ENCODE measurements around the gene DMD.
"Not testable (repeated sequence)": the region's sequence is repeated elsewhere in the genome, so short reads cannot be mapped to it uniquely, and the experiment has no call there.

The DMD gene

DNA sequence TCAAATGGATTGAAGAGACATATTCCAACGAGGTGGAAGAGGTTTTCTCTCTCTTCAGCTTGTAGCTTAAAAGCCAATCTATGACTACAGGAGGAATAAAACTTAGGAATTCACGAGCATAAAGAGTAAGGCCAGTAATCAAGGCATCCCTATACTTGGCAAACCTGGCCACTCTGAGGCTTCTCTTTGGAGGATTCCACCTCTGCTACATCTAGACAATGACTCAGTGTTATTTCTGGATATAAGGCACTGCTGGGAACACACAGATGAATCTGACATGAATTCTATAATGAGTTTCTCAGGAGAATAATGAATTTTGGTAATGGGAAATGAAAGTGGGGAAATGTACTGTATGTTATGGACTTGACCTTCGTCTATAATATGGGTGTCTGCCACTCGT is 1123.7 kb downstream of the DMD start:
- no peak for DNase-seq (ENCODE audit: low read depth in 3 of 3, low spot score in 1 of 3)

DNA sequence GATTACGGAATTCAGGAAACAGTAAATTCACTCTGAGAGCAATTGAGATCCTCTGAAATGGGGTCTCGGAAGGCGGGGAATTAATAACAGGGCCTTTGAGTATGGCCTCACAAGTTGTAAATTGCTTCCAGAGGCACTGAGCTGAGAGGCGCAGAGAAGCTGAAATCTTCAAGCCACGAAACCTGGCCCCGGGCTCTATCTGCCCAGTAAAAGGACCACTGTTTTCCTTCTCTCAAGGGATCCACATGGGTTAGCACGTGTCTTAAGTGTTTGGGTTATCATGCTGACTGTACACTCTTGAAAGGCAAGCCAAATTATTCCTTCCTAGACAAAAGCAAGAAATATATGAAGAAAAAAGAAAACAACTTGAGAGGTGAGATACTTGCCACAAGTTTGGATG is 1126.6 kb downstream of the DMD start:
- no peak for DNase-seq (ENCODE audit: low read depth in 3 of 3, low spot score in 1 of 3)

DNA sequence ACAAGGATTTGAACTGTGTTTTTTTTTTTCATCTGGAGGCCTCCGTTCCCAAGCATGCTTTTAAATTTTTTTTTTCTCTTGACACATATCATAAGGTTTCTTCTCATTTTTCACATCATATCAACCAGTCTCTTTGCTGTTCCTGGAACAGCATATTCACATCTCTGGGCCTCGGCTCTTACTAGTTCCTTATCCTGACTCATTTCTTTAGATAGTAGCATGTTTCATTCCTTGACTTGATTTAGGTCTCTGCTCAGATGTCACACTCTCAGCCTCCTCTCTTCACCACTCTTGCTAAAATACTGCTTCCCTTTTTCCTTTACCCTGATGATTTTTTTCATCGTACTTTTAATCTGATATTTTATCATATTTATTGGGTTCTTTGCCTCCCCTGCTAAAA is 1163.1 kb downstream of the DMD start:
- no peak for DNase-seq (ENCODE audit: low read depth in 3 of 3, low spot score in 1 of 3)

DNA sequence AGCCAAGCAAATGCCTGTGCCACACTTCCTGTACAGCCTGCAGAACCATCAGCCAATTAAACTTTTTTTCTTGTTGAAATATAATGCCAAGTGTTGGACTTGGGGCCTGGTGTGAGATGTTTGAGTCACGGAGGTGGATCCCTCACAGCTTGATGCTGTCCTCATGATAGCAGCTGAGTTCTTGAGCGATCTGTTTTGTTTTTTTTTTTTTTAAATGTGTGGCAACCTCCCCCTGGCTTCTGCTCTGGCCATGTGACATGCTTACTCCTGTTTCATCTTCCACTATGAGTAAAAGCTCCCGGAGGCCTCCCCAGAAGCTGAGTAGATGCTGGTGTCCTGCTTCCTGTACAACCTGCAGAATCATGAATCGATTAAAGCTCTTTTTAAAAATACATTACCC is 1166.2 kb downstream of the DMD start:
- DNase-seq (ENCODE audit: low read depth in 3 of 3, low spot score in 1 of 3) = no peak

DNA sequence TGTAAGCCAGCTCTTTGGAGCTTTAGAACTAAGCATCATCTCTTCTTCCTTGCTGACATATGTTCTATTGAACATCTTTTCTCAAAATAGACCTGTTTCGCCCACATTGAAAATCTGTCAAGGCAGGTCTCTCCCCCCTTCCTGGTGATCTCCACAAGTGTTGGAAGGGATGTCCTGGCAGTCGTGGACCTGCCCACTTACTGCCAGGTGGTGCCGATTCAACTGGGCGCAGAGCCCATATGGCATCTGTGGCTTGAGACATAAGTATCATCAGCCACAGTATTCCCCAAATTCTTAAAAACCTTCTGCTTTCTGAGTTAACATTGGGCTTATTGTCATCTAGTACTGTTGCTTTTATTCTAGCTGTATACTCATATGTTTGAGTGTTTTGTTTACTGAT is 1170.2 kb downstream of the DMD start:
- no peak for DNase-seq (ENCODE audit: low read depth in 3 of 3, low spot score in 1 of 3)

DNA sequence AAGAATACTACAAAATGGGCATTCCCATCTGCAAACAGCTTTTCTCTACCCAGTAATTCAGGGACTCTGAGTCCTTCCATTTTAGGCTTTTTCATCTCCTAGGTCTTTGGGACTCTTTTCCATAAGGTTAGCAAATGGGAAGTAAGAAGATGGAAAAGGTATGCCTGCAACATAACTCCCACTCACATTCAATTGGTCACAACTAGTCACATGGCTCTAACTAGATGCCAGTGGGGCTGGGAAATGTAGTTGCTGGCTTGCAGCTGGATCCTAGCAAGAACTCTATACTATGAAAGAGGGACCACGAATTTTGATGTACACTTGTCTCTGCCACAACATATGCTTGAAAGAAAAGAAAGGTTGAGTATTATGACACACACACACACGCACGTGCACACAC is 1184.6 kb downstream of the DMD start:
- DNase-seq (ENCODE audit: low read depth in 3 of 3, low spot score in 1 of 3) = no peak

DNA sequence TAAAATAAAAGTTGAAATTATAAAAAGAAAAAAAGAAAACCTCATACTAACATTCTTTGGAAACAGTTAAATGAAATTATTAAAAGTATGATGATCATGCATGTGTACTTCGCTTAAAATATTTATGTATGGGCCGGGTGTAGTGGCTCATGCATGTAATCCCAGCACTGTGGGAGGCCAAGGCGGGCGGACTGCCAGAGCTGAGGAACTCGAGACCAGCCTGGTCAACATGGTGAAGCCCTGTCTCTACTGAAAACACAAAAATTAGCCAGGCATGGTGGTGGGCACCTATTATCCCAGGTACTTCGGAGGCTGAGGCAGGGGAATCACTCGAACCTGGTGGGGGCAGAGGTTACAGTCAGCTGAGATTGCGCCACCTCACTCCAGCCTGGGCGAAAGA is 1187.3 kb downstream of the DMD start:
- DNase-seq (ENCODE audit: low read depth in 3 of 3, low spot score in 1 of 3) = no peak

DNA sequence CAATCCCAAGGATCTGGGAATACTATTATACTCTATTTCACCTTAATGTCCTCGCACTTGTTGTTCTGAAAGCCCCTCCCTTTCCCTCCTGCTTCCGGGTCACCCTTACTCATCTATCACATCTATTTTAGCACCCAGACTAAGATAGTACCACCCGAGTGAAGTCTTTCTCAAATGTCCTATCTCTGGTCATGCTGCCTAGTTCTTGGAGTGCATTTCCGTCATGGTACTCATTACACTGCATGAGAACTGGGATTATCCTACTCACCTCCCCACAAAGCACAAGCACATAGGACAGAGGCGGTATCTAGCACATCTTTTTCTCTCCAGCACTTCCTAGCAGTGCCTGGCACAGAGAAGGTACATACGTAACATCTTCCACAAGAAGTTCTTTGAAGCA is 1195.2 kb downstream of the DMD start:
- DNase-seq (ENCODE audit: low read depth in 3 of 3, low spot score in 1 of 3) = no peak

DNA sequence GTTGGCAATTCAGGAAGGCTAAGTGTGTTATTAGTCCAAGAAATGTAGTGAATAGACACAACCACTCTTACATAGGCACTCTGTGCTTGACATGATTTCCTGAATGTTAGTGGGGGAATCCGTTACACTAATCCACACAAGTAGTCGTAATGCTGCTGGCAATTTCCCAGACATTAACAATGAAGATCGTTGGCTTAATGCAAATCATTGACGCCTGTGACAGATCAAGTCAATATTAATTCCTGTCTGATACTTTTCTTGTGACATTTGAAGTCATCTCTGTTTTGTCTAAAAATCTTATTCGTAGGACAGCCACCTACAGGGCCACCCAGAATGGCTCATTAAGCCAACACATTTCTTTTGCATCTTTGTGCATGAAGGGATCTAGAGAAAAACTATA is 1200.4 kb downstream of the DMD start:
- no peak for DNase-seq (ENCODE audit: low read depth in 3 of 3, low spot score in 1 of 3)

DNA sequence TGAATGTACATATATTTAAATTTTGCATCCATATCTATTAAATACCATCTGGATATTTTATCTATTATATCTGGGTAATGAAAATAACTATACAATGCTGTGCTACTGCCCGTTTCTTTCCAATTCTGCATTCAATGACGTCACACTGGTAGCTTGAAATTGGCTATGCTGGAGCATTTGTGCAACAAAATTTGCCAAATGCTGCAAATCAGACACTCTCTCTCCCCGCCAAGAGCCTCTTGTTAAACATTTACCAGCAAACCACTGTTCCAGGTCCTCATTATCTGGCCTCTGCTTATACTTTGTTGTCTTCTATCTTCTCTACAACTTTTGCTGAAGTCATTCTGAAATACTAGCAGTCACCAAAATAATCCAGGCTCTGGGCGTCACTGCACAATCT is 1201.1 kb downstream of the DMD start:
- DNase-seq (ENCODE audit: low read depth in 3 of 3, low spot score in 1 of 3) = no peak

DNA sequence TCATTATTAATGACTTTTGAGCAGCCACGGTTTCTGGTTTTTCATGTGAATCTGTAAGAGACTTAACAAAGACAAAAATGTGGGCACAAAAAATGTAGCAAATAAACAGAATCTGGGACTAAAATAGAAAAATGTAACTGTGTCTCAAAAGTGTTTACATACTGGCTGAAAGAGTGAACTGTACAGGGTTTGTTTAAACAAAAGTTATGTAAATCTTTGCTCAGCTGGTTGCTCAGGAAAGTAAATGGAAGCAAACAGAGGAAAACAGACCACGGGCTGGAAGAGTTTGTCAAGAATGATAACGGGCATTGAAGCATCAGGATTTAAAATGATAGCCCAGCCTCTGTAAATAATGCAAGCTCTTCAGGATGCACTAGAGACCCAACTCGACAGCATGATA is 1217.7 kb downstream of the DMD start:
- no peak for DNase-seq (ENCODE audit: low read depth in 3 of 3, low spot score in 1 of 3)

DNA sequence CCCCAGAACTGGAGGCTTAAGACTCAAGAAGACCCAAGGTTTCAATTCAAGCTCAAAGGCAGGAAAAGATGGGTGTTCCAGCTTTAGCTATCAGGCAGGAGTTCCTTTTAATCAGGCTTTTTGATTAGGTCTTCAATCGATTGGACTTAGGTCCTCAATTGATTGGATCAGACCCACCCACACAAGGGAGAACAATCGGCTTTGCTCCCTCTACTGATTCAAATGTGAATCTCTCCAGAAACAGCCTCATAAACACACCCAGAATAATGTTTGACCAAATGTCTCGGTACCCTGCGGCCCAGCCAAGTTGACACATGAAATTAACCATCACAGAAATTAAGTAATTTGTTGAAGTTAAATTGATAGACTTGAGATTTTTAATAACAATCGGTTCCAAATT is 1222.4 kb downstream of the DMD start:
- no peak for DNase-seq (ENCODE audit: low read depth in 3 of 3, low spot score in 1 of 3)

DNA sequence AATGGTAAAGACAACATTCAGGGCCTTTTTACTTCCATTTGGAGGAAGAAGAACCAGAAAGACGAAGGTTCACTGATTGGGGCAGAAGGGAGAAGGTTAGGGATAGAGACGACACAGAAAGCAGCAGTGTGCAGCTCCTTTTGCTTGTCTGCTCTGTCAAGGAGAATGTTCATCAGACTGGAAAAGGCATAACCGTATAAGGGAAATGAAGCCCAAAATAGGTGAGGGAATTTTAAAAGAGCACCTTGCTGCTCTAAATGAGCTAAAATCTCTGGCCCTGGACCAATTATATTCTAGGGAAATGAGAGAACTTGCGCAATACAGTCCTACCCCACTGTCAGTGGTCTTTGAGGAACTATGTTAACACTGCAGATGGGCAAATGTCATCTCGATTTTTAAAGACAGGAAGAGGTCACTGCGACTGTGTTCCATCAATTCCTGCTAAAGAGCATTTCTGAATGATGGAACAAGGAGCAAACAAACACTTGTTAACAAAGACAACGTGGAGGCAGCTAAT is 1229.7 kb downstream of the DMD start:
- no peak for DNase-seq (ENCODE audit: low read depth in 3 of 3, low spot score in 1 of 3)

DNA sequence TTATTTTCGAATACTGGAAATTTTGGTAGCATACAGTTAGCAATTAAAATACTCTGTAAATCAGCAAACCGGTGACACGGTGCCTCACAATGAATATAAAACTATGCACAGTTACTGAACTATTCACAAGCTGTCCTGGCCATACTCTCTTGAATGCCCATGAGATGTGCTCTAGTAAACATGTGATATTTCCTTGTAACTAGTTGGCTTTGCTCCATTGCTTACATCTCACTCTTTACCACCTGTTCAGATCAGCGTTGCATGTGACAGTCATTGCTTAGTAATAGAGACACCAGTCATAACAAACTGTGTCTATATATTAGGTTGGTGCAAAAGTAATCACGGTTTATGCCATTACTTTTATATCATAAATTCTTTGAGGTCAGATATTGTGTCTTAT is 1241.6 kb downstream of the DMD start:
- DNase-seq (ENCODE audit: low read depth in 3 of 3, low spot score in 1 of 3) = no peak

DNA sequence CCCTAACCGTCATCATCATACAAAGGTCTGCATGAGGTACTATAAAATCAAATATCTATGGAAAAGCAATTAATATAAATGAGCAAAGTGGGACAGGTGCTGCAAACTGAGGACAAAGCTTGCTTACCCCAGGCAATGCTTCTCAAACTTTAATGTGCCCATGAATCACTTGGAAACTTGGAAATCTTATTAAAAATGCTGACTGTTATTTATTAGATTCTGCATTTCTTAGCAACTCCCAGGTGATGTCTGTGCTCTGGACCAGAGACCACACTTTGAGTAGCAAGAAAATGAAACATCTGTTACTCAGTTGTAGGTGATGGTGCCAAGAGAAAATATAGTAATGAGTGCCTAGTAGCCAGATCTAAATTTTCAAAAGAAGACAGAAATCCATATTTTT is 1249.1 kb downstream of the DMD start:
- no peak for DNase-seq (ENCODE audit: low read depth in 3 of 3, low spot score in 1 of 3)

DNA sequence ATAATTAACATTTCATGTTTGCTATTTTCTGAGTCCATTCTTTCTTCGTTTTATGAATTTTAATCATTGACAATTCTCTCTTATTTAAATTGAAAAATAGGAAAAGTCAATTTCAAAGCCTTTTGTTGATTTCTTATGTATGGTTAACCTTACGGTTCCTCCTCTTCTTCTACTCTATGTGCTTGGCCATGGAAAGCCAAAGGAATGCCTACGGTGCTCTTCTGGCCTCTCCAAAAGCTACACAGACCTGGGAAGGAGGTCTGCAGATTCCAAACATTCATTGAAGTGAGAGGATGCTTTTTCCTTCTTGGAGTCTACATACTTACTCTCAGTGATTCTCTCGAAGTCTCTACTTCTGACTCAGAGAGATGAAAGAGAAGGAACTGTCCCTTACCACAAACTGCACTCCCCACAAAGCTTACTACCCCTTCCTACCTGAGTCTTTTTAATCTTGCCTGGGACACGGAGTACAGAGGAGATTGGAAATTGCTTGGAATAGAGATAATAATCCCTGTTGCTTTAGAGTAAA is 1276.4 kb downstream of the DMD start:
- DNase-seq (ENCODE audit: low read depth in 3 of 3, low spot score in 1 of 3) = no peak

DNA sequence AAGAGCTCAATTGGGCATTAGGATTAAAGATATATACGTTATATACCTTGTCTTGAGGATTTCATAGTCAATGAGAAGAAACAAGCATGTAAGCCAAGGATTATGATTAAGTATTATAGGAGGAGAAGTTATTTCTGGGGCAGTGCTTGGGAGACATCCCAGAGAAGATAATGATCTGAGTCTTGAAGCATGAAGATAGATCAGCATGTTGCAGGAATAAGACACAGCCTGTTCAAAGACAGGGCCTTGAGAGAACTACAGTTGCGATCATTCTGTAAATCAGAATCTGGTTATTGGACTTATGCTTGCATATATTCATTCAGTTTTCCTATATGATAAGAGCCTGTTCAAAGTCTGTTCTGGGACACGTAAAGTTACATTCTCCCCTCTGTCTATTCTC is 1277.3 kb downstream of the DMD start:
- DNase-seq (ENCODE audit: low read depth in 3 of 3, low spot score in 1 of 3) = no peak

DNA sequence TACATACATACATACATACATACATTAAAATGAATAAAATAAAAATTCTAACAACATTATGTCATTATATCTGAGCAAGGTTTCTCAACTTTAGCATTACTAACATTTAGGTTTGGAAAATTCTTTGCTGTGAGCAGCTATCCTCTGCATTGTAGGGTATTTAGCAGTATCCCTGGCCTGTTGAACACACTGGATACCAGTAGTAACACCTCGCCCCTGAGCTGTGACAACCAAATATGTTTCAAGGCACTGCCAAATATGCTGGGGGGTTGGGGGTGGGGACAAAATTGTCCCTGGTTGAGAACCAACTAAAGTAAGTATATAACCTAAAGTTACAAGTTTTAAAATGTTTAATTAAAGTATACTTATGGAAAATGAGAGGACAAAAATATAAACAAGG is 1278.6 kb downstream of the DMD start:
- no peak for DNase-seq (ENCODE audit: low read depth in 3 of 3, low spot score in 1 of 3)

DNA sequence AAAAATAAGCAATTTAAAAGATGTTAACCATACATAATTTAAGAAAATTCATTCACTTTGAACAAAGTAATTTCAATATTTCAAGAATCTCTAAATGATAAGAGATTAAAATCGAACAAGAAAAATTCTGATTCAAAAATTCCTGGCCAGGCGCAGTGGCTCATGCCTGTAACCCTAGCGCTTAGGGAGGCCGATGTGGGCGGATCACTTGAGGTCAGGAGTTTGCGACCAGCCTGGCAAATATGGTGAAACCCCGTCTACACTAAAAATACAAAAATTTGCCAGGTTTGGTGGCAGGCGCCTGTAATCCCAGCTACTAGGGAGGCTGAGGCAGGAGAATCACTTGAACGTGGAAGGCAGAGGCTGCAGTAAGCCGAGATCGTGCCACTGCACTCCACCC is 1279.0 kb downstream of the DMD start:
- DNase-seq (ENCODE audit: low read depth in 3 of 3, low spot score in 1 of 3) = not testable (repeated sequence)

DNA sequence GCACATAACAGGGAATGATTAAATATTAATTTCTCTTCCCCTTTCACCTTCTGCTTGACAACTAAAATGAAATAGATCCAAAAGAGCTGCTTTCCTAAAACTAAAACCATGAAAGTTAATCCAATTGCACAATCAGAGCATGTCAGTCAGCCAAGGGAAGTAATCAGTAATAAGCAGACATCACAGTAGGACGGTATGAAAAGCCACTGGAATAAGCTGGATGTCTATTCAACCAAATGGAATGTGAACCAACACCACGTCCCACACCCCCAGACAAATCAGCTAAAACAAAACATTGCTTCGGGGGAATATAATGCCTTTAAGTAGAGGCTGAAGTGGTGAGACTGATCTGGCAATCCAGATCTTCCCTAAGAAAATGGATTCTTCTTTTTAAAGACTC is 1280.1 kb downstream of the DMD start:
- DNase-seq (ENCODE audit: low read depth in 3 of 3, low spot score in 1 of 3) = no peak

DNA sequence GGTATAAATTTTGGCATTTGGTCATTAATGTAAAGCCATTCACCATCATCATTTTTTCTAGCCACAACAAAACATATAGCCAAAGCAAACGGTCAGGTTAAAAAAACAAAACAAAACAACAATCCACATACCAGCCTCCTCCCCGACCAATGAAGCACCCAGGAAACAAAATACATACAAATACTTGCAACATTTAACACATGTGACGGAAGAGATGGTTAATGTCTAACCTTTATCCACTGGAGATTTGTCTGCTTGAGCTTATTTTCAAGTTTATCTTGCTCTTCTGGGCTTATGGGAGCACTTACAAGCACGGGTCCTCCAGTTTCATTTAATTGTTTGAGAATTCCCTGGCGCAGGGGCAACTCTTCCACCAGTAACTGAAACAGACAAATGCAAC is 1282.0 kb downstream of the DMD start:
- DNase-seq (ENCODE audit: low read depth in 3 of 3, low spot score in 1 of 3) = no peak

DNA sequence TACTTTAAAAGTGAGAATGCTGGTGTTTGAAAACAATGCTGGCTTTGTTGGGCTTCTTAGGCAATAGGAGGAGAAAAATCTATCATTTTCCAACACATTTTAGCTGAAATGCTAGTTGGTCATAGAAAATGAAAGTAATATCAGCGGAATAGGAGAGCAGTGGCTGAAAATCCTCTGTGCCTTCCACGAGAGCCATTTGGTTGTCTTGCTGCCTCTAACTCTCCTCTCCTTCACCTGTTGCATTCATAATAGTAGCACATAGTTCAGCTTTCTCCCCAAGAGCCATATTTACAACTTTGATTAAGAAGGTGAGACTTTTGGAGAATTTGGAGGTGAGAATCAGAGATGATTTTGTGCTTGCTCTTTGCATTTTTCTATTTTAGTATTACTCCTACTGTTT is 1290.1 kb downstream of the DMD start:
- DNase-seq (ENCODE audit: low read depth in 3 of 3, low spot score in 1 of 3) = no peak

DNA sequence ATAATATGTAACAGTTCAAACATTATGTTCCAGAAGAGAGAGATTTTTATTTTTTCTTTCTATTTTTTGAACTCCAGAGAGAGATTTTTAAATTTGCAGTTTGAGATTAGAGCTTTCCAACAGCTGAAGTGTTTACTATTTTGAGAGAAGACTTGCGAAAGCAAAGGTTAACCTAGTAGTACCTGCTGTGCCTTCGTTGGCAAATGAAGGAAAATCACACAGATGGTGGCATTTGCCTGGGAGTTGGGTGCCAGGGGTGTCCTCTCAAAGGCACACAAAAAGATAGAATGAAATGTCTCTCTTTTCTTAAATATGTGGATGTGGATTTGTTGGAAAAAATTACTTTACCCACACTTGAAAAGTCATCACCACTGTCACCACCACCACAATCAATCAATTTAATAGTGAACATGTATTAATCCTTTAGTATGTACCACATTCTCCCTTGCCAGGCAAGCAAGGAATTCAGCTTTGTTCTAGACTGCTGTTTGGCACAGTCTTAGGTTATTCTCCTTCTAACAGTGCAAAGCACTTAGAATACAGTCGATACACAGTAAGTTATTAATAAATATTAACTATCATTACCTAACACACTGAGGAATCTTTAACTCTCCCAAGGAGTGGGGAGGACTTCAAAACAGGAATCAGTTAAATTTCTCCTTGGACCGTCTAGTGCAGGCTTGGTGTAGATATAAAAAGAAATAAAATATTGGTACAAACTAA is 1301.3 kb downstream of the DMD start:
- DNase-seq (ENCODE audit: low read depth in 3 of 3, low spot score in 1 of 3) = no peak

Measured in stimulated activated CD4-positive, alpha-beta T cell treated with anti-CD3 and anti-CD28 coated beads, TNF-alpha, amount 100 ng/mL, for 1 hour (primary cell).